ENCODE data around the gene RNF34. TPM values are rescaled to one million over a fixed set of nuclear protein-coding genes. Genes with fewer than 3 reads are reported as not detected.

Gene RNF34
- total and polyA plus RNA-seq, 2 of the 13 experiments (the other 11 are each of a cell fraction or from before 2014, with no cell fraction given) = 36.8 to 53.2 TPM

DNA sequence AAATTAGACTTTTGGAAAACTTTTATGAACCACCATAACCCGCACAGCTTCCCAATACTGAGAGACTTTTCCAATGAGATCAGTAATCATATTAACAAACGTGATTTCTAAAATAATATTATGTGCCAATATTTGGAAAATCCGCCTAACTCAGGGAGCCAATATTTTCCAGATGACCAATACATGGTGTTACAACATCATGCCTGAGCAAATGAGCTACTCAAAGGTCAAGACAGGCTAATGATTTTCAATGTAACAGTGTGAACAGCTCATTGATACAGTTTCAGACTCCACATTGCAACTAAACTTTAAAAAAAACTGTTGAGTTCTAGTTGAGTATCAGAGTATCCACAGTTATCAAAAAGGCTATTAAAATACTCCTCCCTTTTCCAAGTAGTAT lies 46.8 kb downstream of the RNF34 start (continued):
- TF ChIP-seq ZBTB20 (CRISPR knock-in tag; IDR thresholded peaks at IDR 0.05; ENCODE audit: borderline replicate concordance, low read depth) = no peak
- no peak for TF ChIP-seq ZNF256 (CRISPR knock-in tag; conservative IDR thresholded peaks at IDR 0.05)

- in situ Hi-C loops (cut with HindIII; ENCODE audit: extremely low pct_ligation_motif_present, low pct_unique_long_range_greater_than_20kb) (no loop called here), intact Hi-C loops (cut with micrococcal nuclease; ENCODE audit: unreplicated experiment) (no loop called here)
- peaks cover 12% of the 10 kb centered on the region; the same call in 1 of the 2 replicates for H3K4me1 ChIP-seq (ENCODE audit: insufficient read depth, low read length)
- no peak for ATAC-seq
- H3K27ac ChIP-seq (ENCODE audit: extremely low read length, insufficient read depth, low read length) = no peak overlapping the region
- peaks cover 16 to 42% of the 10 kb centered on the region in 2 experiments; a peak in 4 of 5 replicates for H3K36me3 ChIP-seq (replicated peaks in 1 of 2; ENCODE audit: control insufficient read depth in 1 of 2, insufficient read depth in 2 of 2, low read length in 2 of 2)
- POLR2A ChIA-PET = no interaction called here
- H3K27me3 ChIP-seq (ENCODE audit: control insufficient read depth in 1 of 2, insufficient read depth in 2 of 2, low read length in 2 of 2) = no peaks in the 10 kb centered on the region
- no peak overlapping the region for H3K4me2 ChIP-seq (ENCODE audit: low read depth, low read length)
- no peak overlapping the region for H3K9ac ChIP-seq (ENCODE audit: insufficient read depth, low read depth, low read length)
- H4K20me1 ChIP-seq (ENCODE audit: insufficient read depth, low read length) = no peaks in the 10 kb centered on the region
- no peak overlapping the region for H3K4me3 ChIP-seq (replicated peaks in 1 of 3; ENCODE audit: insufficient read depth in 1 of 3, low read depth in 2 of 3, low read length in 3 of 3)
- no peak for DNase-seq (ENCODE audit: low spot score)
- no TSS peak for BruUV-seq (replicated peaks)
- H3K9me3 ChIP-seq (ENCODE audit: low read length) = no peaks in the 10 kb centered on the region
- WGBS (ENCODE audit: low lambda C conversion rate) = 91% methylated on average over 16 of the region's 16 CpGs
- no peak for FAIRE-seq
- H2AFZ ChIP-seq (ENCODE audit: low read length) = no peak overlapping the region
- CTCF ChIA-PET (ENCODE audit: low intra/inter-chr PET ratio, low total read pairs) = no interaction called here
- TF ChIP-seq ZBTB44 (CRISPR knock-in tag; IDR thresholded peaks at IDR 0.05) (no peak), ETV6 (CRISPR knock-in tag; conservative IDR thresholded peaks at IDR 0.05) (no peak), CEBPB (IDR thresholded peaks at IDR 0.05; ENCODE audit: borderline replicate concordance, low read depth, low read length) (no peak), DZIP1 (CRISPR knock-in tag; IDR thresholded peaks at IDR 0.05) (no peak), KLF12 (CRISPR knock-in tag; IDR thresholded peaks at IDR 0.05; ENCODE audit: borderline replicate concordance) (no peak), FOXA1 (IDR thresholded peaks at IDR 0.05) (no peak), FOXA1 (CRISPR knock-in tag; IDR thresholded peaks at IDR 0.05) (no peak), SPEN (CRISPR knock-in tag; IDR thresholded peaks at IDR 0.05; ENCODE audit: low read depth) (no peak), ZNF451 (CRISPR knock-in tag; IDR thresholded peaks at IDR 0.05) (no peak), NFKBIZ (CRISPR knock-in tag; IDR thresholded peaks at IDR 0.05) (no peak), TFDP1 (CRISPR knock-in tag; IDR thresholded peaks at IDR 0.05; ENCODE audit: borderline replicate concordance) (no peak)
- H3K79me2 ChIP-seq (ENCODE audit: insufficient read depth, low read length) = peaks cover 6% of the 10 kb centered on the region
These were observed 48.9 kb downstream of the RNF34 start for GRCh38 chr12:121448771-121449315.
